ENCODE measurements around the gene DOHH. TPM values are rescaled to one million over a fixed set of nuclear protein-coding genes. Genes with fewer than 3 reads are reported as not detected.
"Not testable (repeated sequence)": the region's sequence is repeated elsewhere in the genome, so short reads cannot be mapped to it uniquely, and the experiment has no call there.

The DOHH gene
- total RNA-seq, 1 experiment from 2014 or later, result 32.1 TPM

DNA sequence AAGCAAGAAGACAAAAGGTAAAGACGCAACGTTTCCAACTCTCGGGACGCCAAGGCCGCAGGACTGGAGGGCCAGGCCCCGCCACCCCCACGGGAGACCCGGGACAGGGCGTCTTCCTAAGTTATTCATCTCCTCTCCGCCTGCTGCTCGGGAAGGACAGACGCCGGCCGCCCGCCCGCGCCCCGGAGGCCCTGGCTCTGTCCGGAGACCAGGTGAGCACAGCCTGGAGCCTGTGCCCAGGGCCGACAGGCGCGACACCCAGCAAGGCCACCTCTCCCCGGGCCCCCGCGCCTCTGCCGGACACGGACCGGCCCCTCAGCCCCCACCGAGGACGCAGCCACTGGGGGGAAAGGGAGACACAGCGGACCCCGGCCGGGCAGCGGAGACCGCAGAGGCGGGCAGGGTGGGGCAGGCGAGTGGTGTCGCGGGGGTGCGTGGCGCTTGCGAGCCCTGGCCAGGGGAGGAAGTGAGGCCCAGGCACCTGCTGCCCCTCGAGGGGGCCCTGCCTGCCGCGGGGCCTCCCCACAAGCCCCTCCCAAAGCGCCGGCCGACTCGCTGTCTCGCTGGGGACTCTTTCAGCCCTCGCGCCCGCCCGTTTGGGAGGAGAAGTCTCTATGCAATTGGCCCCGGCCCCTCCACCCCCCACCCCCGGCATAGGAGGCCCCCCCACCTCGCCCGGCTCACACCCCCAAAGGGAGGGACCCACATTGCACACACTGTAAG, 37.3 kb downstream of the DOHH start:
- peak; percentile 84 for DNase-seq
- H3K36me3 ChIP-seq (replicated peaks; ENCODE audit: control insufficient read depth, insufficient read depth, low read length), result no peaks in the 10 kb centered on the region
- peaks cover 38% of the 10 kb centered on the region for H3K27me3 ChIP-seq (ENCODE audit: control insufficient read depth, insufficient read depth, low read length)
- peak overlapping the region; percentile 38 for H3K4me3 ChIP-seq (ENCODE audit: insufficient read depth, low read depth, low read length)

DNA sequence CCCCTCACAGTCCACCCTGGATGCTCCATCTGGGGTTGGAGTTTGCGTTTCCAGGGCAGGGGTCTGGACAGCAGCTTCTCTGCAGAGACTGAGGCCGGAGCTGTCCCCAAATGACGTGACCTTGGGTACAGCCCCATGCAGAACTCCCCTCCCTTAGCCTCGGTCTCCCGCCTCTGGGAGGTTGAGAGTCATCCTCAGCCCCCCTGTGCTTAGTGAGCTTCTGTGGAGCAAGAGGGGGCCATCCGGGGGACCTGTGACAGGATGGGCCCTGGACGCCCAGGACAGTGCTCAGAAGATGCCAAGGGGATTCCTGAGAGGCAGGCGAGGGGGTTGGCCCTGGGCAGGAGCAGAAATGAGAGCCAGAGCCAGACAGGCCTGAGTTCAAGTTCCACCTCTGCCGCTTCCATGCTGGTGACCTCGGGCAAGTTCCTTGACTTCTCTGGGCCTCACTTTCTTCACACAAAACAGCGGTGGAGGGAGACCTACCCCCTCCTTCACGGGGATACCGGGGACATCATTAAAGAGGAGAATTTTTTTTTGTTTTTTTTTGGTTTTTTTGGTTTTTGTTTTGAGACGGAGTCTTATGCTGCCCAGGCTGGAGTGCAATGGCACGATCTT, 40.4 kb downstream of the DOHH start:
- Histone ChIP-seq H3K27me3 (ENCODE audit: control insufficient read depth, insufficient read depth, low read length) (peaks cover 39% of the 10 kb centered on the region), H3K36me3 (replicated peaks; ENCODE audit: control insufficient read depth, insufficient read depth, low read length) (no peaks in the 10 kb centered on the region), H3K4me3 (ENCODE audit: insufficient read depth, low read depth, low read length) (no peak overlapping the region)
- no peak for DNase-seq

DNA sequence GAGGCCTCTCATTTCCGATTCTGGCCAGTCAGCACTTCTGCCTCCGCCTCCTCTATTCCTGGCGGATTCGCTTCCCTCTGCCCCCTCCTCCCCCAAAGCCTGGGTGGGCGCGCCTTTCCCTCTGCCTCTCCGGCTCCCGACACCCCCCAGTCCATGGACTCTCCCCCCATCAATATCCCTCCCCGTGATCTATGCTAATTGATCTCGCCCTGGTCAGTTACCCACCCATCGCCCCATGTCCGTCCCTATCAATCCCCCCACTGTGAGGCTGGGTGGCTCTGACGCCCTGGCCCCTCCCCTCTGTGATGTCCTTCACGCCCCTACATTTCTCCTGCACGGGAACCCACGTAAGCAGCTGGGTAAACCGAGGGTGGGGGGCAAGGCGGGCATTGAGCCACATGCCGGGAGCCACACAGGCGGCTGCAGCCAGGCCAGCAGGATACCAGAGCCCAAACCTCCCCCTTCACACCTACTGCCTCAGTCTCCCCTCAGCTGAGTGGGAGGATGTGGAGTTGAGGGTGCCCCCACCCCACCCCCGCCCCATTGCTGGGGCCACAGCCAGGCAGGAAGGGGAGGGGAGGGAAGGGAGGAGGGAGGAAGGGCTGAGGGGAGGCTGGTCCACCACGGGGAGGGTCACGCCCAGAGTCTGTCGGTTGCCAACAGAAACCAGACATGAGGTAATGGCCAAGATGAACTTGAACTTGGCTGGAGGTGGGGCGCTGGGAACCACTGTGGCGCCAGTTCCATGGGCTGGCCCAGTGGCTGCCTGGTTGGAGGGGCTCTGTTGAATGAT, 41.2 kb downstream of the DOHH start:
- peaks cover 34% of the 10 kb centered on the region for H3K27me3 ChIP-seq (ENCODE audit: control insufficient read depth, insufficient read depth, low read length)
- H3K4me3 ChIP-seq (ENCODE audit: insufficient read depth, low read depth, low read length), result peak overlapping the region; percentile 33
- peak; percentile 88 for DNase-seq

DNA sequence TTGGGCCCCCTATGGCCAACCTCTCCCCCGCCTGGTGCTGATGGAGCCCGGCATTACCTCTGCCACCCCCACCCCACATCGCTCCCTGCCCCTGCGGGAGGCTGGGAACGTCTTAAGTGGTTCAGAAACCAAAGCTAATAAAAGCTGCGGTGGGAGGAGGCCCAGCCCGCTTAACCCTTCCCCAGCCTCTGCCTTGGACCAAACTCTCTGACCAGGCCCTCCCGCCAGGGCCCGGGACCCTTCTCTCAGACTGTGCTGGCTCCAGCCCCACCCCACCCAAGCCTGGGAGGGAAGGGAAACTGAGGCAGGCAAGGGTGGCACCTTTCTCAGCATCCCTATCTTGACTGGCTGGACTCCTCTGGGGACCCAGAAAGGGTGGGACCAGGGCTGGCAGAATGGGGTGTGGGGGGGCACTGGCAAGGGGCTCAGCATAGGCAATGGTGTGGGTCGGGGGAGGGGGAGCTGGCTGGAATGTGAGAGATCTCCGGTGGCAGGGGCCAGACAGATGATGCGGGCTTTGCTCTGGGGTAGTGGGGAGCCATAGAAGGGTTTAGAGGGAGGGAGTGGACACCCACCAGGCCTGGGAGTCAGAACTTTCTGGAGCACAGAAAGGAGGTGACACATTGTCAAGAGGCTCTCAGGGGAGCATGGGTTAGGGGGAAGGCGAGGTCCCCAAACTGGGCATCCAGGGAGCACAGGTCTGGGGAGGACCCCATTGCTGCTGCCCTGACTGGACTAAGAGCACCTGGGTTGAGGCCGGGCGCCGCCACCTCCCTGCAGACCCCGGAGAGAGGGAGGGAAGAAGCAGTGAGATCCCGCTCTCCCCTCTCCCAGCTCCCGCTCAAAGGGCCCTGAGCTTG, 42.0 kb downstream of the DOHH start:
- Histone ChIP-seq H3K4me3 (ENCODE audit: insufficient read depth, low read depth, low read length) (peak overlapping the region; percentile 33), H3K27me3 (ENCODE audit: control insufficient read depth, insufficient read depth, low read length) (peaks cover 25% of the 10 kb centered on the region), H3K36me3 (replicated peaks; ENCODE audit: control insufficient read depth, insufficient read depth, low read length) (no peaks in the 10 kb centered on the region)
- peak; percentile 77 for DNase-seq

More for the DNA sequence above, 41.2 kb downstream of the DOHH start:
- H3K36me3 ChIP-seq (replicated peaks; ENCODE audit: control insufficient read depth, insufficient read depth, low read length), result no peaks in the 10 kb centered on the region

DNA sequence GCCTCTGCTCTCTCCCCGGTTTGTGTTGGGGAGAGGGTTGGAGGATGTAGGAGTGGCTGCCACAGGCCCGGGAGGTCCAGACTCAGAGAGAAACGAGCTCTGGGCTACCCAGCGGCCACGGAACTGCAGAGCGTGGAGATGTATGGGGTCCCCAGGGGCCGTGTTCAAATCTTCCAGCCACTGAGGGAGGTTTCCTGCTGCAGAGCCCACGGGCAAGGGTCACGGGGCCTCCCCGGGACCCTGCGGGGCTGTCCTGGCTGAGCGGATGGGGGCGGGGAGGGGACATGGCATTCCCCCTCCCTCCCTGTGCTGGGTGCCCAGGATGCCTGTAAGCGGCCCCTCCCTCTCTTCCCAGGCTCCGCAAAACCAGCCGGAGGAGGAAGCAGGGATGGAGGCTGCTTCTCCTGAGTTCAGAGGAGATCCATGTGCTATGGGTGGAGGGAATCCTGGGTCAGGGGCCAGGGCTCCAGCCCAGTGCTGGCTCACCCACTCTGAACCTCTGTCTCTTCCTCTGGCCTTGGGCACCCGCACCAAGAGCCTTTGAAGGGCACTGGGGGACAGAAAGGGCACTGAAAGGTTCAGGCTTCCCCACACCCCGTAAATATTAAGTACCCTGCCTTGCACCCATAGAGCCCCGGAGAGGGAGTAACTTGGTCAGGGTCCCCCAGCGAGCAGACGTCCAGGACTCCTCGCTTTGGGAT, 42.8 kb downstream of the DOHH start:
- no peaks in the 10 kb centered on the region for H3K36me3 ChIP-seq (replicated peaks; ENCODE audit: control insufficient read depth, insufficient read depth, low read length)
- peak; percentile 87 for DNase-seq
- peaks cover 18% of the 10 kb centered on the region for H3K27me3 ChIP-seq (ENCODE audit: control insufficient read depth, insufficient read depth, low read length)
- 0 out of 2 replicates have a peak overlapping the region, but pooled peaks have one; percentile 3 for H3K4me3 ChIP-seq (ENCODE audit: insufficient read depth, low read depth, low read length)

DNA sequence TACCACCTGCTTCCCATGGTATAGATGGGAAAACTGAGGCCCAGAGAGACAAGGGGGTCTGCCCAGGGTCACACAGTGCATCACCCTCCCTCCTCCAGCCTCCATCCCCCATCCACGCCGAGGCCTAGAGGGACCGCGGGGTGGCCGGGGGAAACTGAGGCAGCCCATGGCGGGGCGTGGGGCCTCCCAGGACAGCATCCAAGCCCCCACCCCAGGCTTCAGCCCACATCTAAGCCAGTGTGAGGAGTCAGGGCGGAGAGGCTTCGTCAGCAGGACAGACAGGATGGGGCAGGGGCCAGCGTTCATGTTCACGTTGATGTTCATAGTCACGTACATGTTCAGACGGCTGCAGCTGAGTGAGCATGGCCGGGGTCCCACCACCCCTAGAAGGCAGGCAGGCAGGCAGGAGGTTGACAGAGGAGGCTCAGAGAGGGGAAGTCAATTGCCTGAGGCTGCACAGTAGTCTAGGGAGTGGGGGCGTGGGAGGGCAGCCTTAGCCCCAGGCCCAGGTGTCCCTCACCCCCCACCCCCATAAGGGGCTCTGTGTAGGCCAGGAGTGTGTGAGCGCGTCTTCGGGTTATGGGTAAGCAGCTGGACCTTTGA, 43.4 kb downstream of the DOHH start:
- H3K36me3 ChIP-seq (replicated peaks; ENCODE audit: control insufficient read depth, insufficient read depth, low read length), result no peaks in the 10 kb centered on the region
- peak; percentile 45 for DNase-seq
- no peak overlapping the region for H3K4me3 ChIP-seq (ENCODE audit: insufficient read depth, low read depth, low read length)
- peaks cover 12% of the 10 kb centered on the region; the same call in 1 of the 2 replicates for H3K27me3 ChIP-seq (ENCODE audit: control insufficient read depth, insufficient read depth, low read length)

DNA sequence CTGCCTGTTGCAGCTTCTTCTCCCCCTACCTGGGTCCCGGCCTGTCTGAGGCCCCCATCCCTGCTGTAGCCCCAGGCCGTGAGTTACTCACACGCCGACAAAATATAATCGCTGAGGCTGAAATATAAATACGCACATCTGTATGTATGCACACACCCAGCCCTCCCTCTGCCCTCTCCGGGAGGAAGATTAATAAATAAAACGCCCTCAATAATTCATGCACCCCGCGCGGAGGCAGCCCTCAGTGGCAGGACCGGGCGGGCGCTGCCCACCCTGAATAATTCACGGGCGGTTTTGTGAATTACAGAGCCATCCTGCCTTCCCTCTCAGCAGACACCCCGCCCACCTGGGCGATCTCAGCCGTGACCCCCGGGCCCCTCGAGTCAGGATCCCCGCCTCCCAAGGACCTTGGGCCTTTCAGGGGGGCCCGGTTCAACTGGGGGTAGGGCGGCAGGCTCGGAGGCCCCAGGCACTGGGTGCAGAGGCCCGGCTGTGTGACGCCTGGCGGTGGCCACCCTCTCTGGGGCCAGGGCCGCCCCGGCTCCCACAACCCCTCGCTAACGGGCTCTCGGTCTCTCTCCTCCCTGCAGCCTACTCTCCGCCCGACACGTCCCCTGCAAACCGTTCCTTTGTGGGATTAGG, 44.4 kb downstream of the DOHH start:
- H3K36me3 ChIP-seq (replicated peaks; ENCODE audit: control insufficient read depth, insufficient read depth, low read length), result no peaks in the 10 kb centered on the region
- DNase-seq, result peak; percentile 67

DNA sequence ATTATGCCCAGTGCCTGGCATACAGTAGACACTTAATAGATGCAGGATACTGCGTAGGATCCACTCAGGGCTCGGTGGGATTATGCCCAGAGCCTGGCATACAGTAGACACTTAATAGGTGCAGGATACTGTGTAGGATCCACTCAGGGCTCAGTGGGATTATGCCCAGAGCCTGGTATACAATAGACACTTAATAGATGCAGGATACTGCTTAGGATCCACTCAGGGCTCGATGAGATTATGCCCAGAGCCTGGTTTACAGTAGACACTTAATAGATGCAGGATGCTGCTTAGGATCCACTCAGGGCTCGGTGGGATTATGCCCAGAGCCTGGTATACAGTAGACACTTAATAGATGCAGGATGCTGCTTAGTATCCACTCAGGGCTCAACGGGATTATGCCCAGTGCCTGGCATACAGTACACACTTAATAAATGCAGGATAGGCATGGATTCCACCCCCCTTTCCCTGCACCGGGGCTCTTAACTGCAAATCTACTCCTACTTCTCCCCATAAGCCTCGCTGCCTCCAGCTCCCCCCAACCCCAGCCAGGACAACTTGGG, 45.0 kb downstream of the DOHH start:
- H3K27me3 ChIP-seq (ENCODE audit: control insufficient read depth, insufficient read depth, low read length), result peaks cover 10% of the 10 kb centered on the region; the same call in 1 of the 2 replicates
- DNase-seq, result no peak
- no peaks in the 10 kb centered on the region for H3K36me3 ChIP-seq (replicated peaks; ENCODE audit: control insufficient read depth, insufficient read depth, low read length)
- no peak overlapping the region for H3K4me3 ChIP-seq (ENCODE audit: insufficient read depth, low read depth, low read length)

More for the DNA sequence above, 44.4 kb downstream of the DOHH start:
- no peak overlapping the region for H3K4me3 ChIP-seq (ENCODE audit: insufficient read depth, low read depth, low read length)
- peaks cover 10% of the 10 kb centered on the region; the same call in 1 of the 2 replicates for H3K27me3 ChIP-seq (ENCODE audit: control insufficient read depth, insufficient read depth, low read length)

DNA sequence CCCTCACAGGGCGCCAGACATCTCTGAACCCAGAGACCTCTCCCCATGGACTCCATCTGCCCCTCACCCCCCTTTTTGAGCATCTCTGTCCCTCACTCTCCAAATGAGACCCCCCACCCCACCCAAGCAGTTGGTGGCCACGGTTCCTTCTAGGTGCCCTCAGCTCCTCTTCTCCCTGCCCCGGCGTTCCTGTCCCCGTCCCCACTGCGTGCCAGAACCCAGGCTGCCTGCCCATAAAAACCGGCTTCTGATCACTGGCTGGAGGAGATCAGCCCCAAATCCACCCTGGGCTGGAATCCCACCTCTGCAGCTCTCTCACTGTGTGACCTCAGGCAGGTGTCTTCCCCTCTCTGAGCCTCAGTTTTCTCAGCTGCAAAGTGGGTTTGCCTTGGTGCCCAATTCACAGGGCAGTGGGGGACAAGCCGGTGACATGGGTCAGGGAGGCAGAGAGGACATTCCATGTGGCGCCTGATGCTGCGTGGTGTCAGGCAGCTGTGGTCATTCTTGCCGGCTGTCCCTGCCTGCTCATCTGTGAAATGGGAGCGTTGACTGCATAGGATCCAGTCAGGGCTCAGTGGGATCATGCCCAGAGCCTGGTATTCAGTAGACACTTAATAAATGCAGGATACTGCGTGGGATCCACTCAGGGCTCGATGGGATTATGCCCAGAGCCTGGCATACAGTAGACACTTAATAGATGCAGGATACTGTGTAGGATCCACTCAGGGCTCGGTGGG, 45.6 kb downstream of the DOHH start:
- peaks cover 6% of the 10 kb centered on the region; the same call in 1 of the 2 replicates for H3K27me3 ChIP-seq (ENCODE audit: control insufficient read depth, insufficient read depth, low read length)
- no peak overlapping the region for H3K4me3 ChIP-seq (ENCODE audit: insufficient read depth, low read depth, low read length)
- no peak for DNase-seq
- no peaks in the 10 kb centered on the region for H3K36me3 ChIP-seq (replicated peaks; ENCODE audit: control insufficient read depth, insufficient read depth, low read length)

DNA sequence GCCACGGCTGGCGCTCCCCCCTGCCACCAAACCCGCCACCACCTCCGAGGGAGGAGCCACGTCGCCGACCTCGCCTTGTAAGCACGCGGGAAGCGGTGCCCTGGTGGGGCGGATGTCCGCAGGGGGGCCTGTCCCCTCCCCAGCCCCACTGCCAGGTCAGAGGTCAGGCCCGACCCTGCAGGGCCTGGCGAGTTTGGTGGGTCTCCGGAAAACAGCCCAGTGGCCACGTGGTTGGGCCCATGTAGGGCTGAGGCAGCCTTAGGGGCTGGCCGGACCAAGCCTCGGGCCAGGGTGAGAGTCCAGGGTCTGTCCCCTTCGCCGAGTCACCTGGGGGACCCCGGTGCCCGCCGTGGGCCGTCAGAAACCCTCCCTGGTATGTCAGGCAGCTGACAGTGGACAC, 46.6 kb downstream of the DOHH start:
- H3K27me3 ChIP-seq (ENCODE audit: control insufficient read depth, insufficient read depth, low read length), result peaks cover 6% of the 10 kb centered on the region; the same call in 1 of the 2 replicates
- no peak overlapping the region for H3K4me3 ChIP-seq (ENCODE audit: insufficient read depth, low read depth, low read length)
- DNase-seq, result peak; percentile 43
- H3K36me3 ChIP-seq (replicated peaks; ENCODE audit: control insufficient read depth, insufficient read depth, low read length), result no peaks in the 10 kb centered on the region

DNA sequence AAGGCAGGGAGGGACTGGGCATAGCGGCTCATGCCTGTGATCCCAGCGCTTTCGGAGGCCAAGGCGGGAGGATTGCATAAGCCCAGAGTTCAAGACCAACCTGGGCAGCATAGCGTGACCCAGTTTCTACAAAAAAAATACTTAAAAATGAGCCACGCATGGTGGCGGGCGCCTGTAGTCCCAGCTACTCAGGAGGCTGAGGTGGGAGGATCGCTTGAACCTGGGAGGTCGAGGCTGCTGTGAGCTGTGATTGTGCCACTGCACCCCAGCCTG, 47.6 kb downstream of the DOHH start:
- not testable (repeated sequence) for DNase-seq; H3K36me3 ChIP-seq (replicated peaks; ENCODE audit: control insufficient read depth, insufficient read depth, low read length); H3K27me3 ChIP-seq (ENCODE audit: control insufficient read depth, insufficient read depth, low read length); H3K4me3 ChIP-seq (ENCODE audit: insufficient read depth, low read depth, low read length)

DNA sequence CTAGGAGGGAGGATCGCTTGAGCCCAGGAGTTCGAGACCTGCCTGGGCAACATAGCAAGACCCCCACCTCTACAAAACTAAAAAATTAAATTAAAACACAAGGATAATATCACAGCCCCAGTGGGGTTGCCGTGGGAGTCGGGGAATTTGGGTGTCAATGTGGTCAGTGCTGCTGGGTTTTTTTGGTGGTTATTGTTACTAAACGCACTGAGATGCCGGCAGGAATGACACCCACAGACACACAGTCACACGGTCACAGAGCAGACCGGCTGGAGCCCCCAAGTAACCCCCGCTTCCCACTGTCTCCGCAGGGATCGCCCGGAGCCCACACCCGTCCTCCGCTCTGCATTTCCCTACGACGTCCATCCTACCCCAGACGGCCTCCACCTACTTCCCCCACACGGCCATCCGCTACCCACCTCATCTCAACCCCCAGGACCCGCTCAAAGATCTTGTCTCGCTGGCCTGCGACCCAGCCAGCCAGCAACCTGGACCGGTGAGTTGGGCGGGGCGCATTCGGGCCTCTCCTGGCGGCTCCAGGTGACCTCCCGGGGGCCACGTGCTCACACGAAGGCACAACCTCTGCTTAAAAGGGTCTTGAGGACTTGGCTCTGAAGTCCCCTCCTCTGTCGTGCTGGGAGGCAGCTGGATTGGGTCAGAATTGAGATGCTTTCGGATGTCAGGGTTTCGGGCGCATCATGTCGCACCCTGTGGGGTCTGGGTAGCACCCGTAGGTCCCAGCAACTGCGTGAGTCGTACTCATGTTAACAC, 48.1 kb downstream of the DOHH start:
- Histone ChIP-seq H3K36me3 (replicated peaks; ENCODE audit: control insufficient read depth, insufficient read depth, low read length) (no peaks in the 10 kb centered on the region), H3K4me3 (ENCODE audit: insufficient read depth, low read depth, low read length) (no peak overlapping the region), H3K27me3 (ENCODE audit: control insufficient read depth, insufficient read depth, low read length) (peaks cover 2% of the 10 kb centered on the region; the same call in 1 of the 2 replicates)
- DNase-seq, result peak; percentile 38
